GM21423 (cell line): ENCODE measurements around the gene RASAL1.
"Not testable (repeated sequence)": the region's sequence is repeated elsewhere in the genome, so short reads cannot be mapped to it uniquely, and the experiment has no call there.

ENCODE experiments used
- ATAC-seq: cut with Tn5 transposase; IDR thresholded peaks from one replicate; pipeline ENCODE4 v1.9.1; 2021; ENCODE audit warnings: mild to moderate bottlenecking, moderate library complexity; ENCODE audit not compliant: unreplicated experiment

The RASAL1 gene

GRCh38 chr12:113118142-113118541 lies 17.4 kb downstream of the RASAL1 start:
- ATAC-seq: no peak

- not testable (repeated sequence) for ATAC-seq
Observed at GRCh38 chr12:113117684-113118083, 17.9 kb downstream of the RASAL1 start.

- ATAC-seq: no peak
Observed at GRCh38 chr12:113116875-113117274, 18.7 kb downstream of the RASAL1 start.

GRCh38 chr12:113115455-113116126 lies 20.0 kb downstream of the RASAL1 start:
- no peak for ATAC-seq

- no peak for ATAC-seq
Observed at GRCh38 chr12:113114447-113115178, 20.9 kb downstream of the RASAL1 start.

- no peak for ATAC-seq
Observed at GRCh38 chr12:113113397-113113796, 22.2 kb downstream of the RASAL1 start.

GRCh38 chr12:113112043-113112899 lies 23.3 kb downstream of the RASAL1 start:
- ATAC-seq: no peak

GRCh38 chr12:113111247-113111646 lies 24.3 kb downstream of the RASAL1 start:
- ATAC-seq: no peak

- no peak for ATAC-seq
Observed at GRCh38 chr12:113109872-113110599, 25.5 kb downstream of the RASAL1 start.

GRCh38 chr12:113109360-113109759 lies 26.2 kb downstream of the RASAL1 start:
- ATAC-seq: no peak

GRCh38 chr12:113108308-113108707 lies 27.3 kb downstream of the RASAL1 start:
- no peak for ATAC-seq

- ATAC-seq: no peak
Observed at GRCh38 chr12:113106361-113106760, 29.2 kb downstream of the RASAL1 start.

- no peak for ATAC-seq
Observed at GRCh38 chr12:113105606-113106271, 29.8 kb downstream of the RASAL1 start.

- no peak for ATAC-seq
Observed at GRCh38 chr12:113104953-113105510, 30.5 kb downstream of the RASAL1 start.

GRCh38 chr12:113103756-113104450 lies 31.7 kb downstream of the RASAL1 start:
- no peak for ATAC-seq

GRCh38 chr12:113102811-113103210 lies 32.8 kb downstream of the RASAL1 start:
- ATAC-seq: no peak

- no peak for ATAC-seq
Observed at GRCh38 chr12:113101751-113102150, 33.8 kb downstream of the RASAL1 start.

GRCh38 chr12:113099764-113100163 lies 35.8 kb downstream of the RASAL1 start:
- no peak for ATAC-seq

GRCh38 chr12:113099364-113099763 lies 36.2 kb downstream of the RASAL1 start:
- no peak for ATAC-seq
